Kasumi-1 (cell line): ENCODE results near the gene COQ8B.

Experiments used
- DNase-seq, 2 experiments: peaks; one replicate each; lab custom pipeline; 2025; lab: John Stamatoyannopoulos, UW

The COQ8B gene

DNA sequence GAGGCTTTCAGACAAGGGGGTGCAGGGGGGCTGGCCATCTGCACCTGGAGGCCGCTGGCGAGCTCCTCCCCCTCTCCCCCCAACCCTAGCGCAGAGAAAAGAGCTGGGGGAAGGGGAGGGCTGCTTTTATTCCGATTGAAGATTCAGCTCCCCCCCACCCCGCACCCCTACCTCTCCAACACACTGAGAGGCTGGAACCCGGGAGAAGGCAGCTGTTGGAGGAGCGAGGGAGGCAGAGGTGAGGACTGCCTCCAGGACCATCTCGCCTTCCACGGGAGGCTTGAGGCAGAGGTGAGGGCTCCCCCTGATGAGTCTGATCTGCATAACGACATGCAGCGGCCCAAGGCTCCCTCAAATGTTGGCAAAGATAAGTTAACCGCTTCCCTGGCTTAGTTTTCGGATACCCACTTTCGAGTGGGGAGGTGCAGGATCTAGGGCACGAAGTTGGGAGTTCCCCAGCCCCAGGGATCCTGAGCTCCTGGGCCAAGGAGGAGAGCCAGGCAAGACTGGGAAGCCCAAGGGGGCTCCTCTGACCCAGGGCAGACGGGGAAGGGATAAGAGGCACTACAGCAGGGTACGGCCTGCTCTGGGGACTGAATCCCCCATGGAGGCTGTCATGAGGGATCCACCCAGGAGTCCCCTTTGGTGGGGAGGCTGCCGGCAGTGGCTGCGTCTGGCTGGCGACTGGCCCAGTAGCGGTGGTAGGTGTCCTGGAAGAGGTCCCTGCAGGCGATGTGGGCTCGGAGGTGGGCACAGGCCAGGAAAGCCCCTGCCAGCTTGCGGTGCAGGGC lies 25.1 kb downstream of the COQ8B start:
- DNase-seq, result no peak

DNA sequence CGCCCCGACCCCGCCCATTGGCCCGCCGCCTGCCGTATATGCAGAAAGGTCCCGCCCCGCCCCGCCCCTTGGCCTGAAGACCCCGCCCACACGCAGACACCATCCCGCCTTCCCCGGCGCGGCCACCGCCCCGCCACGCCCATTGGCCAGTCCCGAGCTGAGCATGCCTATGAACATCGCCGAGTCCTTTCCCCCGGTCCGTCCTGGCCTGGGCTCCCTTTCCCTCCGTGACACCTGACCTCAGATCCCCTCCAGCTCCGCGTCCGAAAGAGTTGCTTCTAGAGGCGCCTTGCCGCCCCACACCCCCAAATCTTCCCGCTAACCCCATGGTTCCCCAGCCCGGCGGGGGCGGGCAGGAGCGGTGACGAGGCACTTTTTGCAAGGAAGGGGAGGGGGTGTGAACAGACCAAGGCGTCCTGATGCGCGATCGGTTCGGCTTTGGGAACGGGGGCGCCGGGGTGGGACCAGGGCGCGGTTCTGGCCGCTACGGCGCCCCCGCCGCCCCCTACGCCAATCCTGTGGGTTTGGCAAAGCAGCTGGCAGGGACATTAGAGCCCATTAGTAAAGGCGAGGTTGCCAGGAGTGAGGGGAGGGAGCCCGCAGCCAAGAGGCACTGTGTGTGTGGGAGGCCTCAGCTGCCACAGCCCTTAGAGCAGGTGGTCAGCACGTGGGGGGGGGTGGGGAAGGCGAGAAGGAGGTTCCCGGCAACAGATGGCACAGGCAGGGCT lies 25.8 kb downstream of the COQ8B start:
- DNase-seq, result peak; percentile 76 to 77

DNA sequence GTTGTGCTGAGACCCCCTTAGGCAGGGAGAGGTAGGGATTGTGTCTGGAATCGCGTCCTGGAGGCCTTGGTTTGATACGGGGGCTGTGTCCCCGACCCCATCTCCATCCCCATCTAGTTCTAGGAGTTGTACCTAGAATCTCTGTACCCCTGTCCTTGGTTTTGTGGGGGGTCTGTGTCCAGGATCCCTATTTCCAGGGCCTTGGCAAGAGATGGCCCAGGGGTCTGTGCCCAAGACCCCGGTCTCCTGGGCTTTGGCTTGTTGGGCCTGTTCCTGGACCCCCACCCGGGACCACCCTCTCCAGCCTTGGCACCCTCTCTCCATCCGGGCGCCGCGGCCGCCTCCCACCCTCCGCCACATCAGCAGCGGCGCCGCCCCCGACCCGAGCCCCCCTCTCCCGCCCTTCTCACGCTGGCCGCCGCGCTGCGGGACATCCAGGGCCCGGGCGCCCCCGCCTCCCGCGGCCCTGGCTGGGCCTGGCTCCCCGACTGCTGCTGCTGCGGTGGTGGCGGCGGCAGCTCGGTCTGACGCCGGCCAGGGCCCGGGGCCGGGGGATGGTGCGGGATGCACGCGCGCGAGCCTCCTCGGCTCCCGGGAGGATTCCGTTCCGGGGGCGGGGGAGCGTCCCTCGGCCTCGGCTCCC lies 26.5 kb downstream of the COQ8B start, which contains the start of gene NUMBL:
NUMBL (minus strand) TSS at position 602 of the 643 bp plus-strand sequence; CDS start at position 434, 168 bp downstream.
- no peak for DNase-seq

DNA sequence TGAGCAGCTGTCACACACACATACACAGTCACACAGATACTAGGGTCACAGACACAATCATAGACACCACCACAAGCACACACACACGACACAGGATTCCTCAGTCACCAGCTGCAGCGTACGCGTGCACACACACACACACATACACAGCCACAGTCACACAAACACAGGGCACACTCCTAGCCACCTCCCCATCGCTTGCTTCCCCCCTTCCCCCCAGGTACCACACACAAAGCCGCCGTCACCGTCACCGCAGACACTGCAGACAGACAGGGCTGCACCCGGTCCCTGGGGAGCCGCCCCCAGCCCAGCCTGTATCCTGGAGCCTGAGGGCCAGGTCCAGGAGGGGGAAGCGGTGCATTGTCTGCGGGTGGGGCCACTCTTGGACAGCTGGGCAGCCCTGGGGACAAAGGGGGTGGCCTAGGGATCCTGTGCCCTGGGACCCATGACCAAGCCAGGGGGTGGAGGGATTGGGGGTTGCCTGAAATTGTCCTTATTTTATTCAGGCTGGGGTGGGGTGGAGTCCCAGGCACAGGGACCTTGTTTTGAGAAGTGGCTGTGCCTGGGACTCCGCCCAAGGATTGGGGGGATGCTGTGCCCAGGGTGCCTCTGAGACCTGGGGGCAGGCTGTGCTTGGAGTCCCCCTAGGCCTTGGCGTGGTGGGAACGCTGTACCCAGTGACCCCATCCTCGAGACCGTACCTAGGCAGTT lies 27.2 kb downstream of the COQ8B start:
- DNase-seq, result no peak

DNA sequence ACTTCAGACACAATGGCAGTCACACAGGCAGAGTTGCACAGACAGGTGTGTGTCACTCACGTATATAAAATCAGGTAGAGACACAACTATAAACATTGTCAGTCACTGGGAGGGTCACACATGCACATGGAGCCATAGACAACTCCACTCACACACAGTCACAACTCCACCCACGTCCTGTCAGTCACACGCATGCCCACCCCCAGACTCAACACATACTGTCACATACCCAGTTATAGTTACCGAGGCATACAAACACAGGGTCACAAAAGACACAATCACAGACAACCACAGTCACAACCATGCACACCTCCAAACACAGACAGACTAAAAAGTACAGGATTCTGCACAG lies 27.7 kb downstream of the COQ8B start:
- no peak for DNase-seq

DNA sequence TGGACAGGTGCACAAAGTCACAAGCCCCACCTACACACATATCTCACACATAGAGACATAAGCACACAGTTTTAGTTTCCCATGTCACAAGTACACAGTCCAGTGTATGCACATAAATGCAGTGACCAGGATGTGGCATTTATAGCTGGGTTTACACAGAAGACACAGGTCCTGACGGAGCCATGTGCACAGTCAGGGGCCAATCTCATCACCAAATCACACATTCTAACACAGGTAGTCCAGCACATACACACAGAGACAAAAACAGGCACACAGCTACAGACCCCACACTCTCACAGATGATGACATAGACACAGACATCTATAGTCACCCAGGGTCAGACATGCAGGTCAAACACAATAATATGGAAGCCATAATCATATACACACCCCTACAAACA lies 28.4 kb downstream of the COQ8B start:
- DNase-seq, result no peak

GRCh38 chr19:40687525-40688016 lies 29.1 kb downstream of the COQ8B start:
- DNase-seq, result no peak

DNA sequence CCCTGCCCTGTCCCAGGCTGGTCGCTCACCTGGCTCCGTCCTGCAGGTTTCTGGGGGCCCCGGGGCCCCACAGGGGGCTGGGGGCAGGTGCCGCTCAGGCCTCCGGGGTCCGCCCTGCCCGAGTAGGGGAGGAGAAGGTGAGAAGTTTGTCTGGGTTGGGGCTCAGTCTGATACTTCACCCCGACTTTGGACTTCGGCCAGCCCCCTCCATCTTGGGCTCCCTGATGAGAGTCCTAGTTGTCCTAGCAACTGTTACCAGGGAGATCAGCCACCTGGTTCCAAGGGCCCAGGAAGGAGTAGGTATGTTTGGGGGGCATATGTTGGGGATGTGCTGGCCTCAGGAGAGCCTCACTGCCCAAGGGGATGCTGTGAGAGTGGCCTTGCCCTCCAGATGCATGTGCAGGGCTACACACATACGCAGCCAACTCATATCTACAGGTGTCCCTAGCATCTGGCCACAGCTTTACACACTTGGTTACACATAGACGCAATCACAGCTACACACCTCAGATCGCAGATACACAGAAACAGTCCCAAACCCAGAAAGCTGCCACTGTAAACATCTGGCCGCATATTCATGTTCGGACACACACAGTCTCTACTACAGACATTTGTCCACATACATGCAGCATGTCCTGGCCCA lies 29.7 kb downstream of the COQ8B start:
- no peak for DNase-seq

DNA sequence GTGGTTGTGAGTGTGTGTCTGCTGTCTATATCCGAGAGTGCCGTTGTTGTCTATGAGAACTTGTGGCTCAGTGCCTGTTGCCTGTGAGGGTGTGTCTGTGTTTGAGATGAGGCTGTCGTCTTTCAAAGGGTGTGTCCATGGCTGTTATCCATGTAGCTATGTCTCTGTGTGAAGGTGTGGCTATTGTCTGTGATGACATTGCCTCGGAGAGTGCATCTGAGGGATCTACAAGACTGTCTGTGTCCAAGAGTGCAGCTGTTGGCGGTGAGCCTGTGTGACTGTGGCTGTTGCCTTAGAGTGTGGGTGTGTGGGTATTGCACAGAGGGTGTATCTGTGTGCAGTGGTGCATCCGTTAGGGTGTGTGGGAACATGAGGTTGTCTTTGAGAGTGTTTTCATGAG lies 31.1 kb downstream of the COQ8B start:
- no peak for DNase-seq

GRCh38 chr19:40685016-40685526 lies 31.6 kb downstream of the COQ8B start:
- no peak for DNase-seq

DNA sequence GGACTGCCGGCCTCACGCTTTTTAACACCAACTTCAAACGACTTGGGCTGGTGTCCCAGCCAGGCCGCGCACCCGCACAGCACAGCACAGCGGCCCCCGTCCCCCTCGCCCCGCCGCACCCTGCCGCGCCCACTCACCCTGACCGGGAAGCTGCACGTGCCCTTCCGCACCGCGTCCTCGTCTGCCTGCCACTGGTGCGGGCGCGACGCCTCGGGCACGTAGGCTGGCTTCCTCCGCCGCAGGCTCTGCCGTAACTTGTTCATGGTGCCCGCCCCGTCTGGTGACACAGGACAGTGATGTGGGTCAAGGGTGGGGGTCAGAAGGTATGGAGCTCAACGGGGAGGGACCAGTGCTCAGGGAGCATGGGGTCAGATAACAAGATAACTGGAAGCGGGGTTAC lies 32.4 kb downstream of the COQ8B start:
- no peak for DNase-seq

GRCh38 chr19:40683437-40683836 lies 33.2 kb downstream of the COQ8B start:
- DNase-seq, result no peak

GRCh38 chr19:40682431-40682964 lies 34.2 kb downstream of the COQ8B start:
- DNase-seq, result no peak

DNA sequence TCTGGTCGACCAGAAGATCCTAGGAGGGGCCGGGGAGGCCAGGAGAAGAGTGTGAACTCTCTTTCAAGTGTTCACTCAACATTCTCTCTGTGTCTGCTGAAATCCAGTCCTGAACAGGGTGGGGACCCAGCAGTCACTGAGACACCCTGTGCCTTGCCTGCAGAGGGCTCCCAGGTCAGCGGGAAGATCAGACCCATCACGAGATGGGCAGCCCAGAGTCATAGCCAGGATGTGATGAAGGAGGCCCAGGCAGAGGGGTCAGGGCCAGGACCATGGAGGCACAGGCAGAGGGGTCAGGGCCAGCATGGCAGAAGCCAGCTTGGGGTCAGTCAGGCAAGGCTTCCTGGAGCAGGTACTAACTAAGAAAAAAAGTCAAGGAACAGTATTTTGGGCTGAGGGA lies 35.6 kb downstream of the COQ8B start:
- no peak for DNase-seq

DNA sequence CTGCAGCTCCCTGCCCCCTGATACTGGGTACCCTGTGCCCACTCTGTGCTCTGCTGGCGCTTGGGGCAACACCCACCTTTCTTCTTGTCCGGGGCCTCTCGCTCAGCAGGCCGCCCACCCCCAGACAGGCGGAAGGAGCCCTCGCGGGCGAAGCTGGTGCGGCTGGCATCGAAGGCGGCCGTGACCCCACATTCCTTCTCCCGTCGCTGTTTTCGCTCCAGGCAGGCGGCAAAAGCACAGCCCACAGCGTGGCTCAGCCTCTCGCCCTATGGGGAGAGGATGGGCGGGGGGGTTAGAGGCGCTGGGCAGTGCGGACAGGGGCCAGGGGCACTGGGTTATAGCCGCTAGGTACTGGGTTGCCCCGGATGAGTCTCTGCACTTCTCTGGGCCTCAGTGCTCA lies 39.5 kb downstream of the COQ8B start:
- DNase-seq, result no peak

- DNase-seq, result no peak
Measured at GRCh38 chr19:40674291-40674690, 42.4 kb downstream of the COQ8B start.

DNA sequence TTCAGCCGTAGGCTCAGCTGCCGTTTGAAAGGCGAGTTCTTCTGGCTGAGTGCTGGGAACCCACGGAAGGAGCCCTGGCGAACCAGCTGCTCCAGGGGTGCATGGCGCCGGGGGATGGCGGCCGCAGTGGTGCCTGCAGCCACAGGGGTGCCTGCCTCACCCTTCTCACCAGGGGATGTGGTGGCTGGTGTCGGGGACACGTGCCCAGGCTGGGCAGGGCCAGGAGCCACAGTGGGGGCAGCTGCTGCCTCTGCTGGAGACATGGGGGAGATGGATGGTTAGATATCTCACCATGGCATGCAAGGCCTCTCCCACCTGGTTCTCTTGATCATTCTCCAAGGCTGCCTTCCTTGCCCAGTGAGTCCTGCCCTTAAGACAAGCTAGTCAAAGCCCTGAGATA lies 43.3 kb downstream of the COQ8B start:
- no peak for DNase-seq

DNA sequence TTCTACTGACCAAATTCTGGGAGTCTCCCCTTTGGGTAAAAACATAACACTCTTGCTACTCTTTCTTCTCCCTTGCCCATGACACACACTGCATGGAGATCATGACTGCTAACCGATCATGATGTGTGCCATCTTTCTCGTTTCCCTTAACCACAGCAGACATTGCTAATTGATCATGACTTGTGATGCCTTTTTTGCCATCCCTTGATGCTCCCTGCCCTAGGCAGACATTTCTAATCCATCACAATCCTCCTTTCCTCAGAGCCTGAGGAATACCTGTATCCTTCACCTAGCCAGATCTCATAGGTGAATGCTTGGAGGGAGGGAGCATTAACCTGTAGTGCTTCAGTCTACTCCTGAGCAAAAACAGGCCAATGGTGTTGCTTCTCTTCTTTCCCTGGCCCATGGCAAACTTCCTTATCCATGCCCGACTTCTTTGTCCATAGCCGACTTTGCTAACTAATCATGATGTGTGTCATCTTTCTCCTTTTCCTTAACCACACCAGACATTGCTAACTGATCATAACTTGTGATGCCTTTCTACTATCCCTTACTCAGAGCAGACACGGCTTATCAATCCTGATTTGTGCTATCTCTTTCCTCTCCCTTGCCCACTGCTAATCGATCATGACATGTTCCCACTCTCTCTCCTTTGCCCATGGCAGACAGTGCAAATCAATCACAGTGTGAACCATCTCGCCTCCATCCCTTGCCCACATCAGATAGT lies 44.0 kb downstream of the COQ8B start:
- DNase-seq, result no peak

- DNase-seq, result no peak
Measured at GRCh38 chr19:40672038-40672437, 44.6 kb downstream of the COQ8B start.

GRCh38 chr19:40671404-40671803 lies 45.3 kb downstream of the COQ8B start:
- DNase-seq, result no peak
